NCI-H748 (cell line): ENCODE measurements around the gene CRISPLD2.
"Not testable (repeated sequence)": the region's sequence is repeated elsewhere in the genome, so short reads cannot be mapped to it uniquely, and the experiment has no call there.

Experiments
- DNase-seq: peaks from one replicate; lab custom pipeline; 2025; ENCODE audit not compliant: unreplicated experiment; lab: John Stamatoyannopoulos, UW

The CRISPLD2 gene

GRCh38 chr16:84927621-84928591, 108.1 kb downstream of the CRISPLD2 start:
- DNase-seq: no peak

GRCh38 chr16:84928679-84929420, 109.1 kb downstream of the CRISPLD2 start:
- DNase-seq: no peak

- DNase-seq: no peak
Observed at GRCh38 chr16:84929421-84930297, 109.9 kb downstream of the CRISPLD2 start.

- no peak for DNase-seq
Observed at GRCh38 chr16:84930298-84931106, 110.7 kb downstream of the CRISPLD2 start.

GRCh38 chr16:84931107-84931494, 111.3 kb downstream of the CRISPLD2 start:
- no peak for DNase-seq

GRCh38 chr16:84931506-84931905, 111.7 kb downstream of the CRISPLD2 start:
- DNase-seq: no peak

GRCh38 chr16:84932681-84933080, 112.9 kb downstream of the CRISPLD2 start:
- no peak for DNase-seq

GRCh38 chr16:84933774-84934631, 114.2 kb downstream of the CRISPLD2 start:
- DNase-seq: no peak

- DNase-seq: no peak
Observed at GRCh38 chr16:84937196-84938005, 117.6 kb downstream of the CRISPLD2 start.

GRCh38 chr16:84938616-84939015, 118.8 kb downstream of the CRISPLD2 start:
- not testable (repeated sequence) for DNase-seq

- no peak for DNase-seq
Observed at GRCh38 chr16:84940670-84941551, 121.1 kb downstream of the CRISPLD2 start.

- DNase-seq: no peak
Observed at GRCh38 chr16:84941921-84942320, 122.1 kb downstream of the CRISPLD2 start.

GRCh38 chr16:84942786-84943185, 123.0 kb downstream of the CRISPLD2 start:
- no peak for DNase-seq

GRCh38 chr16:84943620-84944019, 123.8 kb downstream of the CRISPLD2 start:
- no peak for DNase-seq

GRCh38 chr16:84947022-84947421, 127.2 kb downstream of the CRISPLD2 start:
- DNase-seq: no peak

GRCh38 chr16:84947996-84948850, 128.4 kb downstream of the CRISPLD2 start:
- no peak for DNase-seq
